HG03439 (cell line): Measurements from ENCODE around the gene CSH2.
"Not testable (repeated sequence)": the region's sequence is repeated elsewhere in the genome, so short reads cannot be mapped to it uniquely, and the experiment has no call there.

Source experiments
- ATAC-seq: cut with Tn5 transposase; IDR thresholded peaks from one replicate; pipeline ENCODE4 v1.9.1; 2021; ENCODE audit warnings: mild to moderate bottlenecking, moderate library complexity; ENCODE audit not compliant: unreplicated experiment

Gene CSH2

DNA sequence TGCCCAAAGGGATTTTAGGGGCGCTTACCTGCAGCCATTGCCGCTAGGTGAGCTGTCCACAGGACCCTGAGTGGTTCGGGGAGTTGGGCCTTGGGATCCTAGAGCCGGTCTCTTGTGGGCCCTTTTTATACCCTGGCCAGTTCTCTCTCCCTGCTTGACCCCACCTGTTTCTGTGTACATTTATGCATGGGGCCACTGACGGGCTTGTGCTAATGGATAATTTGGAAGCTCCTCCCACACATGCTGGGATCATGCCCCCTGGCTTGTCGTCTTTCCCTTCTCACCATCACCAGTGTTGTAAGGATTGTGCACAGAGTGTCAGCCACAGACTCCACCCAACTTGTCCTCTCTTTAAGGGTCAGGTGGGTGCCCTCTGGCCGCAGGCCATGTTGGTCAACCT lies at the start of gene CSH2:
Gene CSH2, minus strand, starts transcription at position 101 of the 400 bp plus-strand sequence. Its CDS starts 63 bp downstream, at position 38.
- ATAC-seq = not testable (repeated sequence)

DNA sequence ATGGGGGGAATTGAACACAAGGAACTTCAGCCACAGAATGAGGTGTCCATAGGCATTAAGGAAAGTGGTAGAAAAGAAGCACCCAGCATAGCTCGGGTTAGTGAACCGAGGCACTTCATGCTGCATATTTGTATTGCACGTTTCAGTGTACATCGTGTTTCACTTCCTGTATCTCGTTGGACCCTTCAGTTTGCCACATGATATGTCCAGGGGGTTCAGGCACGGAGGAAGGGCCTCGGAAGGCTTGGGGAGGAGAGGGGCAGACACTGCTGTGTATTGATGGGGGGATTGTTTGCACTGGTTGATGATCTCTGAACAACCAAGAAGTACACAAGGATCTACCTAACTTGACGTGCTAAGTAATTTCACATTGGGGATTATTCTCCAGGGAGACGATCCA lies 48.9 kb upstream of the CSH2 start:
- not testable (repeated sequence) for ATAC-seq

GRCh38 chr17:63920779-63921178 lies 47.3 kb upstream of the CSH2 start:
- ATAC-seq = not testable (repeated sequence)

DNA sequence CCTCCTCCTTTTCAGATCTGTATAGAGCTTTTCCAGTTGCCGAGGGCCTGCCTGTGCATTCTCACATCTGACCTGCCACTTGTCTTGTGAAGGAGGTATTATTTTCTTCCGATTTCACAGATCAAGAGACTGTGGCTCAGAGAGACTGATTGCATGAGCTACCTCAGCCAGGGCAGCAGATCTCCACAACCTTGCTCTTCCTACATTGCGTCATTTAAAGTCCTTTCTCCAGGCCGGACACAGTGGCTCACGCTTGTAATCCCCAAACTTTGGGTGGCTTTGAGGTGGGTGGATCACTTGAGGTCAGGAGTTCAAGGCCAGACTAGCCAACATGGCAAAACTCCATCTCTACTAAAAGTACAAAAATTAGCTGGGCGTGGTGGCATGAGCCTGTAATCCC lies 46.6 kb upstream of the CSH2 start:
- ATAC-seq = not testable (repeated sequence)

DNA sequence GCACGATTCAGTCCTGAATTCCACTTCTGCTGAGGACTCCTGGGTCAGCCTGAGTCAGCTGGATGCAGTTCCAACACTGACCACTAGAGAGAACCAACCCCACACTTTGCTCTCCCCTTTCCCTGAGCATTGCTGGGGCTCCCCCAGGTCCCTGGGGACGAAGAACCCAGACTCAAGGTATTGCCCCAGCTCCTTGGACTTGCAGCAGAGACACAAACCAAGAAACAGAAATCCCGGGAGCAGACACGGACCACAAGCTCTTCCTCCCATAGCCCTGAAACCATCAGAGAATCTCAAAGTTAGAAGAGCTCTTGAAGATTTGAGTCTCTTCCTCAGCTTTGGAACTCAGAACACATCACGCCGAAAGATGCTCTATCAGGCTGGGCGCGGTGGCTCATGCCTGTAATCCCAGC lies 45.8 kb upstream of the CSH2 start:
- no peak for ATAC-seq

DNA sequence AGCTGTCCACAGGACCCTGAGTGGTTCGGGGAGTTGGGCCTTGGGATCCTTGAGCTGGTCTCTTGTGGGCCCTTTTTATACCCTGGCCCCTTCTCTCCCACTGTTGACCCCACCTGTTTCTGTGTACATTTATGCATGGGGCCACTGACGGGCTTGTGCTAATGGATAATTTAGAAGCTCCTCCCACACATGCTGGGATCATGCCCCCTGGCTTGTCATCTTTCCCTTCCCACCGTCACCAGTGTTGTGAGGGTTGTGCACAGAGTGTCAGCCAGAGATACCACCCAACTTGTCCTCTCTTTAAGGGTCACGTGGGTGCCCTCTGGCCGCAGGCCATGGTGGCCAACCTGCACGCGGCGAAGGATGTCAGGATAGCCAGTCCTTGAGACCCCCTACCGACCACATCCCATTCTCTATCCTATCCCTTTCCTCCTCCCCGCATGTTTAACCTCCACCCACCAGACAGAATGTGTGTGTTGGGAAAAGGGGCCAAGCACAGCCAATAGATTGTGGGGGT lies 45.4 kb upstream of the CSH2 start, which contains the start of gene GH1:
Gene GH1, minus strand, starts transcription at position 51 of the 517 bp plus-strand sequence. CDS start 63 bp downstream, outside the sequence.
- not testable (repeated sequence) for ATAC-seq

- no peak for ATAC-seq
Measured at GRCh38 chr17:63918305-63918704, 44.8 kb upstream of the CSH2 start.

GRCh38 chr17:63917646-63918045 lies 44.2 kb upstream of the CSH2 start:
- ATAC-seq = no peak

DNA sequence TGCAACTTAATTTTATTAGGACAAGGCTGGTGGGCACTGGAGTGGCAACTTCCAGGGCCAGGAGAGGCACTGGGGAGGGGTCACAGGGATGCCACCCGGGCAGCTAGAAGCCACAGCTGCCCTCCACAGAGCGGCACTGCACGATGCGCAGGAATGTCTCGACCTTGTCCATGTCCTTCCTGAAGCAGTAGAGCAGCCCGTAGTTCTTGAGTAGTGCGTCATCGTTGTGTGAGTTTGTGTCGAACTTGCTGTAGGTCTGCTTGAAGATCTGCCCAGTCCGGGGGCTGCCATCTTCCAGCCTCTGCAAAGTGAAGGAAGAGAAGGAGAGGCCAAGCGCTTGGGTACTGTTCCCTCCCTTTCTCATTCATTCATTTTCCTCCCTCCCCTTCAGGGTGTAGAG lies 43.7 kb upstream of the CSH2 start:
- ATAC-seq = not testable (repeated sequence)

DNA sequence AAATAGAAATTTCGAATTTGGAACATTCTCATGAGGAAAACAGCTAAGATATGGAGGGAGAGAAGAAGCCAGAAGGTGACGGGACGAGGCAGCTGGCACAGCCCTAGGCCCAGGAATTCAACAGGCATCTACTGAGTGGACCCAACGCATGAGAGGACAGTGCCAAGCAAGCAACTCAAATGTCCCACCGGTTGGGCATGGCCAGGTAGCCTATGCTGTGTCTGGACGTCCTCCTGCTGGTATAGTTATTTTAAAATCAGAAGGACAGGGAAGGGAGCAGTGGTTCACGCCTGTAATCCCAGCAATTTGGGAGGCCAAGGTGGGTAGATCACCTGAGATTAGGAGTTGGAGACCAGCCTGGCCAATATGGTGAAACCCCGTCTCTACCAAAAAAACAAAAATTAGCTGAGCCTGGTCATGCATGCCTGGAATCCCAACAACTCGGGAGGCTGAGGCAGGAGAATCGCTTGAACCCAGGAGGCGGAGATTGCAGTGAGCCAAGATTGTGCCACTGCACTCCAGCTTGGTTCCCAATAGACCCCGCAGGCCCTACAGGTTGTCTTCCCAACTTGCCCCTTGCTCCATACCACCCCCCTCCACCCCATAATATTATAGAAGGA lies 43.2 kb upstream of the CSH2 start:
- no peak for ATAC-seq

- not testable (repeated sequence) for ATAC-seq
Measured at GRCh38 chr17:63915753-63916152, 42.3 kb upstream of the CSH2 start.

DNA sequence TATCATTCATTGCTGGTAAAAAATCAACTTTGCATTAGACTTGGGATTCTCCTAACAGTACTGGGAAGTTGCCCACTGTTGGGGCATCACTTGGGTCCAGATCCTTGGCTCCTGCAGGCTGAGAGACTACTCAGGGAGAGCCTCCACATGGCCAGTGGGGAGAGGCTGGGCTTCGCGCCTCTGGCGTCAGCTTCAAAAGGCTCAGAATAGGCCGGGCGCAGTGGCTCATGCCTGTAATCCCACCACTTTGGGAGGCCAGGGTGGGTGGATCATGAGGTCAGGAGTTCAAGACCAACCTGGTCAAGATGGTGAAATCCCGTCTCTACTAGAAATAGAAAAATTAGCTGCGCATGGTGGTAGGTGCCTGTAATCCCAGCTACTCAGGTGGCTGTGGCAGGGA lies 41.0 kb upstream of the CSH2 start:
- ATAC-seq = no peak

- no peak for ATAC-seq
Measured at GRCh38 chr17:63911657-63912100, 38.2 kb upstream of the CSH2 start.

- ATAC-seq = no peak
Measured at GRCh38 chr17:63911041-63911635, 37.7 kb upstream of the CSH2 start, which contains the start of gene CSHL1. Gene CSHL1 (minus strand): TSS chr17:63911258. CDS start chr17:63911196, 62 bp downstream.

DNA sequence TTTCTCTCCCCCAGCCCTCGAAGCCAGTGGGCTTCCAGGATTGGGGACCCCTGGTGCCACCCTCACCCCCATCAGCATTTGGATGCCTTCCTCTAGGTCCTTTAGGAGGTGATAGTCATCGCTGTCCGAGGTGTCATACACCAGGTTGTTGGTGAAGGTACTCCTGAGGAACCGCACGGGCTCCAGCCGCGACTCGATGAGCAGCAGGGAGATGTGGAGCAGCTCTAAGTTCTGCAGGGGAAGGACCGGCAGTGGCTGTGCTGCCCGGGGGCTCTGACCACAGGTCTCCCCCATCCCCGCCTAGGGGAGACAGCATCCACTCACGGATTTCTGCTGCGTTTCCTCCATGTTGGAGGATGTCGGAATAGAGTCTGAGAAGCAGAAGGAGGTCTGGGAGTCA lies 36.6 kb upstream of the CSH2 start:
- ATAC-seq = no peak

DNA sequence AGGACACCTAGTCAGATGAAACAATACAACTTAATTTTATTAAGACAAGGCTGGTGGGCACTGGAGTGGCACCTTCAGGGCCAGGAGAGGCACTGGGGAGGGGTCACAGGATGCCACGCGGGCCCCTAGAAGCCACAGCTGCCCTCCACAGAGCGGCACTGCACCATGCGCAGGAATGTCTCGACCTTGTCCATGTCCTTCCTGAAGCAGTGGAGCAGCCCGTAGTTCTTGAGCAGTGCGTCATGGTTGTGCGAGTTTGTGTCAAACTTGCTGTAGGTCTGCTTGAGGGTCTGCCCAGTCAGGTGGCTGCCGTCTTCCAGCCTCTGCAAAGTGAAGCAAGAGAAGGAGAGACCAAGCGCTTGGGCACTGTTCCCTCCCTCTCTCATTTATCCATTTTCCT lies 36.1 kb upstream of the CSH2 start:
- ATAC-seq = not testable (repeated sequence)

DNA sequence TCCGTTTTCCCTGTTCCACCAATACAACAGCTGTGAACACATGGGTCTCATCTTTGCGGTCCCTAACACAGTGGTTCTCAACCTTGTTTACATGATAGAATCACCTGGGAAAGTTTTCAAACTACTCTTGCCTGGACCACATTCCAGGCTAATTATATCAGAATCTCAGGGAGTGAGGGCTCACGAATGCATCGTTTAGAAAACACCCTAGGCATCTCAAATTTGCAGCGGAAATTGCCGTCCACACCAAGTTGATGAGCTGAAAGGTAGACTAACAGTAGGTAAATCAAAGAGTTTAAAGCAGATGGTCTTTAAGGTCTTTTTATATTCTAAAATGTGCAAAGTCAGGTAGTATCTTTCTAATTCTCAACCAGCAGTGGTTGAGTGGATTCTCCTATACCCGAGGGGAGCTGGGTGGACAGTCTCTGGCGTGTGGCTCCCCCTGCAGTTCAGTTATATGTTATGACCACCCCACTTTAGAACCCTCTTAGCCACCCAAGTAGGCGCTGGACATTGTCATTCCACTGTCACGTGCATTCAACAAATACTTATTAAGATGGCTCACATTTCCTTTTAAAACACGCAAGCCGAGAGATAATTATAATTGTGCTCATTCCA lies 33.8 kb upstream of the CSH2 start:
- not testable (repeated sequence) for ATAC-seq

GRCh38 chr17:63904796-63905195 lies 31.3 kb upstream of the CSH2 start:
- ATAC-seq = not testable (repeated sequence)

DNA sequence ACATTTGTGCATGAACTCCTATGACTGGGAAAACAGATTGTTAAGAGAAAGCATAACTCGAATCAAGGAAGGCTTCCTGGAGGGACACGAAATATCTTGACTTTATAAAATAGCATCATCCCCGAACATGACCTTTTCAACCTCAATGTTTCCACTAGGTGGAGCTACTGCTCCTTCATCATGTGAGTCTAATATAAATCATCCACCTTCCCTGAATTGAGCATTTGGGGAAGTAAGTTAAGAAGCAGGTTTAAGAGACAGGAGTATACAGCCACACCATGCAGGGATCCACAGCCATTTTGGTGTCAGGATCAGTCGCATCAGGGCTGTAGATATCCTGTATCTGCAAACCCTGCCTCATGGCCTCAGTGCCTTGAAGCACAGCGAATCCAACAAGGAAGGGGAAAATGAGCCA lies 30.3 kb upstream of the CSH2 start:
- not testable (repeated sequence) for ATAC-seq

- not testable (repeated sequence) for ATAC-seq
Measured at GRCh38 chr17:63901971-63902370, 28.5 kb upstream of the CSH2 start.

DNA sequence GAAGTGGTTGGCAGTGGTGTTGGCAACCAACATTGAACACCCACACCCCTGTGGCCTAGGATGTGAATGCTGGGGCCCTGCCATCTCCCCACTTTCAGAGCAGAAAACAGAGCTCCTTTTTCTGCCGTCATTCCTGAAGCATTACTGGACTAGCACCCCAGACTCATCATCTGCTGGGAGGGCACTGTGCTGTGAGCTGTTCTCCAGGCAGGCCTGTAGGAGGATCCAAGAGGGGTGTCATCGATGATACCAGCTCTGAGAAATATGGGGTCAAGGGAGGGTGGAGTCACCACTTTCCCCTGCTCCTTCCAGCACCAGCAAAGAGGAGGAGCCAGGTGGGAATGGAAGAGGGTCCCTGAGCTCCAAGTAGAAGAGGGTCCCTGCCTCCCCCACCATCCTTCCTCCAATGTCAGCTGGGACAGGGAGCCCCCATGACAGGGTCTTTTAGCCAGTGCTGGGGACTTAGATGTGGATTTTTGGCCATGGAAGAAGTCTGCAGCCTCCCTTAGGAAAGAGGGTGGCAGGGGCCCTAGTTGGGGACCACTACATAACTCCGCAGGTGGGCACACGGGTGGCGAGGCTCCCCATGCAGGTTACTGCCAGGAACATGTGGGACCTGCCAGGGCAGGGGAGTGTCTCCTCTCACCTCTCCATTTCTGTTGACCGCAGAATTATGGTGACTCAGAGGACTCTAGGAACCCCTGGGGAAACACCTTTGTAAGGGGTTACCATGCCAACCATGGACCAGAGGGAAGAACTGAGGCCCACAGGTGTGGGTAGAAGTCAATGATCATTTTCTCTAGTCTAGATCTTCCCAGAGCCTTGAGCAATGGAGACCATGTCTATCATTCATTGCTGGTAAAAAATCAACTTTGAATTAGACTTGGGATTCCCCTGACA lies 25.7 kb upstream of the CSH2 start:
- not testable (repeated sequence) for ATAC-seq
